Right kidney (tissue), 1 donor: ENCODE data around the gene RSPH1.

ENCODE experiments used
- DNase-seq: peaks from one replicate; pipeline ENCODE4 v3.0.0-alpha.2; 2016

The RSPH1 gene

DNA sequence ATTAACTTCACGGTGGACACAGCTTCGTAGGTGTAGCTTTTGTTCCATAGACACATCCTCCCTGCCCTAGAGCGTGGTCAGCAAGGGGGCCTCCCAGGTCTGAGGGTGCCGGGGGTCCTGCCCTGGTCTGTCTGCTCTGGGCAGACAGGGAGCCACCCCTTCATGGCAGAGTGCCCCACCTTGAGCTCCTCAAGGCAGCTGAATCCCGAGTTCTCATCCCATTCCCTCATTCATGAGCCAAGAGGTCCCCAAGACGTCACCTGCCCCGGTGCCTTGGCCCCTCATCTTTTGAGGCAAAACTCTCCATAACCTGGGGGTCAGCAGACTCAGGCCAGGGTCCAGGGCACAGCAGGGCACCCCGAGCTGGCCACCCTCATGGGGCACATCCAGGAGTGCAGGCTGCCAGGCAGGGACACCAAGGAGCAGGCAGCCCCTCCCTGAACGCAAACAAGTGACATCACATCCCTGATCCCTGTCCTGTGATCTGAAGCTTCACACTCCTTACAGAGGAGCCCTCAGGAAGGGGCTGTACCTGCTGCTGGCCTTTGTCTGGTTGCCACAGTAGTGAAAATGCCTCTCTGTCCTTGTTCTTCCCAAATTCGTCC, 69.0 kb downstream of the RSPH1 start:
- no peak for DNase-seq

DNA sequence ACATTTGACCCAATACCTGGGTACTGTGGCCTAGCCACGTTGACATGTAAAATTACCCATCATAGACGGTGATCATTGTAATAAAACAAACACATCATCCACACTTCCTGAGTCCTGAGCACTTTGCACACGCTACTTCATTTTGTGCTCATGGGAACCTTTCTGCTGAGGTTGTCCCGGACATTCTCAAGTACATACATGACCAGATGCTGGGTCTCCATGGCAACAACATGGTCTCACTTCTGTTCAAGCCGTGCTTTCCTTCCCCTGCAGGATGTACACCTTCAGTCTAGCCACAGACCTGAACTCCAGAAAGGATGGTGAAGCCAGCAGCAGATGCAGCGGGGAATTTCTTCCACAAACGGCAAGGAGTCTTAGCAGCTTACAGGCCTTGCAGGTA, 69.6 kb downstream of the RSPH1 start:
- DNase-seq: no peak

DNA sequence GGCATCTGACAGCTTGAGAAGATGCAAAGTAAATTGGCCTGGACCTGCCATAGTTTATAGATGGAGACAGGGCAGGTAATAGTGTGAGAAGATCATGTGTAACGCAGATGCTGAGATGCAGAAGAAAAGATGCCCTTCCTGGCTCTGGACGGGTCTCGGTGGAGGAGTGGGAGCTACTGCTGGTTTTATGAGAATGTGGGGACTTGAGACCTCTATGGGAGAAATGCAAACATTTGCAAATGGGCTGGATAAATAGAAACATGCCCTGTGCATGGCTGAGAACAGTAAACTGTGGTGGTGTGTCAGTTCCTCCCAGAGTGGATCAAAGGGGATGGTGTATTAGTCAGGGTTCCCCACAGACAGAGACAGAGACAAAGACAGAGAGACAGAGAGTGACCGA, 70.4 kb downstream of the RSPH1 start:
- no peak for DNase-seq

DNA sequence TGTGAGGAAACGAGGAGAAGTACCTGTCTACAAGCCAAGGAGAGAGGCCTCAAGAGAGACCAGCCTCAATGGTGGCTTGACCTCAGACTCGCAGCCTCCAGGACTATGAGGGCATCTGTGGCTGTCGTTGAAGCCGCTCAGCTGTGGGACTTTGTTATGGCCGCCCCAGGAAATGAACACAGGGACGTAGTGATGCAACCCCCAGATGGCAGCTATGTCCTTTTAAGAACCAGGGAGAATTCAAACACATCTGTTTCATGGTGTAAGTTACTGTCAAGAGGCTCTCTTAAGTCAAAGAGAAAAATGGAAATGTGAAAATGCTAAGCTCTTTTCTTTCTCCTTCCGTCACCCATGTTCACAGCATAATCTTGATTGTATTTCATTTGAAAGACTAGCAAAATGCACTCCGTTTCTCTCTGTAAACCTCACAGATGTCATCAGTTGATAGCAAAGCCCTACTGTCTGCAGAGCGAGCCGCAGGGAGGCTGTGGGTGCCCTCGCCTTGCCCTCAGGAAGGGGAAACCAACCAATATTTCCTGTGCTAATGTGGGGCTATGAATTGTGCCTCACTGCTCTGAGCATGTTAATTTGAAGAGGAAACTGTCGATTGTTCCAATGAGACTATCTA, 71.0 kb downstream of the RSPH1 start:
- DNase-seq: no peak

DNA sequence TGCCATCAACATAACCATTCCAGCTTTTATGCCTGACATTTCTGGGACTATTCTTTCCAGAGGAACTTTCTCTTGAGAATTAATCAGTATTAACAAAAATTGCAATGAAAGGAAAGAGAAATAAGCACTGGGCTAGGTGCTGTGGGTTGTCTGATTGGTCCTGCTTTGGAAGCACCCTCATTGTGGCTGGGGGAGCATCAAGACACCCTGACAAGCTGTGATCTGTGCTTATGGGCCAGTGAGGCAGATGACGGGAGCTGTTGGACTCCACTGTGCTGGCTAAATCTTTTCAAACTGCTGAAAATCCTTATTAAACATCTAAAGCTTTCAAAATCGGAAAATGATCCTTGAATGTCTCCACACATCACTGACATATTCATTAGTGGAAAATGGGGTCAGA, 72.3 kb downstream of the RSPH1 start:
- DNase-seq: no peak

DNA sequence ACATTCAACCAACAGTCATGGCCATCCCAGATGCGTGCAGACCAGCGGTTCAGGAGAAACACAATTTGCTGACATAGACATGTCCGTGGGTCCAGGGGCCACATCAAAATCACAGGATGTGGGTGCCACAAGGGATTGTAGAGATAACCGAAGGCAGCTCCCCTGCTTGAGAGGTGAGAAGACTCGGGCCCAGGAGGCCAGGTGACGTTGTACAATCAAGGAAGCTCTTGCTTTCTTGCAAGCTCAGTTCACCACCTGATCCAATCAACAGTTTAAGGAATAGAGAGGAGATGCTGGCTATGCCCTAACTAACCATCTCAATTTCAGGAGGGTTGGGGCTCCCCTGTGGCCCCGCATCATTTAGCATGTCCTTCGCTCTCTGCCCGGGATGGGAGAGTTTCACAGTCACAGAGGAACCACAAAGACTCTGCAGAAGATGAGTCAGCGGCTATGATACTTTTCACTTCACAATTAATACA, 72.8 kb downstream of the RSPH1 start:
- no peak for DNase-seq
